AG08396 (cell line): ENCODE data around the gene DUS3L.
"Not testable (repeated sequence)": the region's sequence is repeated elsewhere in the genome, so short reads cannot be mapped to it uniquely, and the experiment has no call there.

Source experiments
- DNase-seq: peaks from one replicate; pipeline ENCODE4 v3.0.0; 2012; ENCODE audit warnings: low spot score, mixed read lengths

The DUS3L gene

DNA sequence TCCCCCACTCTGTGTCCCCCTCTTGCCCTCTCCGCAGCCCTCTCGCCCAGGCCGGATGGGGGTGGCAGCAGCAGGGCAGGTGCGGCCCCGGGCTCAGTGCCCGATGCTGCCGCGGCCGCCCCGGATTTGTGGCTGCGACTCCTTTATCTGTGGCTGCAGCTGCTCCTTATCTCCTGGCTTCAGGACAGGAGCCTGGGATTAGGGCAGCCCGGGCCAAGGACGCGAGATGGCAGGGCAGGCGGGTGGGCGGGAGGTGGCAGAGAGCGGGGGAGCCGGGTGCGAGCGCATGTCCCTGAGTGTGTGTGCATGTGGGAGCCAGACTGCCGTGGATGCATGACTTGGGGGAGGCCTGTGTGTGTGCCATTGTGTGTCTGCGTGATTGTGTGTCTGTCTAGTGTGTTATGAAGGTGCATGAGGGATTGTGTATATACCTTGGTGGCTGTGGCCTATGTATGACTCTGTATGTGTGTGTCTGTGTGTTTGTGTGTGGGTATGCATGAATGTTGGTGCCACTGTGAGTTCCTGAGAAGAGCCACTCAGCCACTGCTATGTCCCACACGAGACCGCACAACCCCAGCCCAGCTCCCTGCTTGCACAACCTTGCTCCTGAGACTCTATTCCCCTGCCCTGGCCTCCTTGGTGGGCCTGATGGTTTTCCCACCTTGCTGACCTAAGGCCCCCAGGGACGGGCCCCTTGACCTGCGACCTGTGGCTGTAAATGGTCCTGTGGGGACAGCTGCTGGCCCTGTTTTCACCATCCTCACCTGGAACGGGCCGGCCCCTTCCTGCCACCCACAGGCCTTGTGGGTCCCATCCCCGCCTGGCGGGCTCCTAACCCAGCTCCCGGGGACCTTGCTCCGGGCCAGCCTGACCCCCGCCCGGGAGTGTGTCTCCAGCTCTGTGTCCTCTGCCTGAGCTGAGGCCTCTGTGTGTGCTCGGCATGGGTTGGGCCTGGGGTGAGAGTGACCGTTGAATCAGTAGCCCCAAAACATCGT, 8.6 kb upstream of the DUS3L start:
- no peak for DNase-seq

DNA sequence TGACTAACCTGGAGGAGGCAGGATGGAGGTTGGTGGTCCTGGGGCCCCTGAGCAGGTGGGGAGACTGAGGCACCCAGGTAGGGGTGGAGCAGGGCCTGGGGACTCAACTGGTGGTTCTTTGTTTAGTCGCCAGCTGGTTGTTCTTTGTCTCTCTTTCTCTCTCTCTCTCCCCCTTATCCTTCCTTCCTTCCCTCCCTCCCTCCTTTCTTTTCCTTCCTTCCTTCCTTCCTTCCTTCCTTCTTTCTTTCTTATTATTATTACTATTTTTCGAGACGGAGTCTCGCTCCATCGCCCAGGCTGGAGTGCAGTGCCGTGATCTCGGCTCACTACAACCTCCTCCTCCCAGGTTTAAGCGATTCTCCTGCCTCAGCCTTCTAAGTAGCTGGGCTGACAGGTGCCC, 7.3 kb upstream of the DUS3L start:
- DNase-seq, result no peak

DNA sequence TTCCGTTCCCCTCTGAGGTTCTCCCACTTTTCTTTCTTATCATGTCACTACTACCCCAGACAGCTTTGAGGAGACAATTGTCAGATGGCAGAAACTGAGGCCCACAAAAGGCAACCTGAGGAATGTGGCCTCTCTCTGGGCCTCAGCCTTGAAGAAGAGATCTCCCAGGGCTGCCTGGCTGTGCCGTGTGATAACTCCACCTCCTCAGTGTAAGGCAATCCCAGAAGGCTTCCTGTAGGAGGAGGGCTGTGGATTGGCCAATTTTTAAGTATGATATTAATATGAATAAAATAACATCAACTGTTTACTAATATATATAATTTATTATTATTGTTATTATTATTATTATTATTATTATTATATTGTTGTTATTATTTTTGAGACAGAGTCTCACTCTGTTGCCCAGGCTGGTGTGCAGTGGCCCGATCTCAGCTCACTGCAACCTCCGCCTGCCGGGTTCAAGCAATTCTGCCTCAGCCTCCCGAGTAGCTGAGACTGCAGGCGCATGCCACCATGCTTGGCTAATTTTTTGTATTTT, 4.5 kb upstream of the DUS3L start:
- no peak for DNase-seq

DNA sequence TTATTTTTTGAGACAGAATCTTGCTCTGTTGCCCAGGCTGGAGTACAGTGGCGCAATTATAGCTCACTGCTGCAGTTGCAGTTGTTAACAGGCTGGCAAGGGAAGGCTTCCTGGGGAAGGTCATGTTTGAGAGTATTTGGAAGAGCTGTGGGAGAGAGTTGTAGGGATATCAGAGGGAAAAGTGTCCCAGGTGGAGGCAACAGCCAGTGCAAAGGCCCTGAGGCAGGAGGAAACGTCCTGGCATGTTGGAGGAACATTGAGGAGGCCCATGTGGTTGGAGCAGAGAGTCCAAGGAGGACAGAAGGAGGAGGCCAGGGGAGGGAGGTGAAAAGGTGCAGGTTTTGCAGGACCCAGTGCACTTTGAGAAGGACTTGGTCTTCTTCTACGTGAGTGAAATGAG, 2.2 kb upstream of the DUS3L start:
- DNase-seq, result no peak

DNA sequence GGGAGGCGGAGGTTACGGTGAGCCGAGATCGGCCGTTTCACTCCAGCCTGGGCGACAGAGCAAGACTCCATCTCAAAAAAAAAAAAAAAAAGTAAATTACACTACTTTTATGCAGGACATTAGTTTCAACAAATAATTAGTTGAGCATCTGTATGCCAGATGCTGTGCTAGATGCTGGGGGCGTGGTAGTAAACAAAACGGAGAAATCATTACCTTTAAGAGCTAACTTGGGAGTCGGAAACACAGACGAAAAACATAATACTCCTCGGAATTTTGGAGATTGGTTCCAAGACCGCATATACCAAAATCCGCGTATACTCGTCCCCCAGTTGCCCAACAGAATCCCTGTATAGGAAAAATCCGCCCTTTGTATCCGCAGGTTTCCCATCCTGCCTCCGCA, 1.3 kb upstream of the DUS3L start:
- DNase-seq, result no peak

DNA sequence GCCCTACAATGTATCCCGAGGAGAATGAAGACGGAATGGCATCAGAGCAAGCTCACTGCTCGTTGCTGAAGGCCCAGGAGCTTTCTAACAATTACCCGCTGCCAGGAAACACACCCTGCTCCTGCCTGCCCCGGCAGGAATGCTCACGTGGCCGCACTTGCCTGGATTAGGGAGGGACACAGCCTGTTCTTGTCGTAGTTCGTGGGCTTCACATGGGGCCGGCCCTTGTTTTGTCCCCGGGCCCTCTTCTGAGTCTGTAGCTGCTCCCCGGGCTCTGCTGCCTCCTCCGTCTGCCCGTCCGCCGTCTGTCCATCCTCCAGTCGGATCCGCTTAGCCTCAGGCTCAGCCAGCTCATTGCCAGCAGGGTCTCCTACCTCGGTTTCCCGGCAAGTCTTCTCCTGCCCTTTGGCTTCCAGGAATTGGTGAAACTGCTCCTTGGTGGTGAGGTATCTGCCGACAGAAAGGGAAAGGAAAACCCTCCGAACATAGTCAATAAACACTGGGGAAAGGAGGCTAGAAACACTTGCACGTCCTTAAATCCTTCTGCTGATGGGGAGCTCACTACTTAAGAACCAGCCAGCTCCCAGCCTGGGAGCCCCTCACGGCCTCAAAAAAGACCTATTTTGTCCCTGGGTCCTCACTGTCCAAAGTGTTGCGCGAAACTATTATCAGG, 941 bp downstream of the DUS3L start:
- no peak for DNase-seq

DNA sequence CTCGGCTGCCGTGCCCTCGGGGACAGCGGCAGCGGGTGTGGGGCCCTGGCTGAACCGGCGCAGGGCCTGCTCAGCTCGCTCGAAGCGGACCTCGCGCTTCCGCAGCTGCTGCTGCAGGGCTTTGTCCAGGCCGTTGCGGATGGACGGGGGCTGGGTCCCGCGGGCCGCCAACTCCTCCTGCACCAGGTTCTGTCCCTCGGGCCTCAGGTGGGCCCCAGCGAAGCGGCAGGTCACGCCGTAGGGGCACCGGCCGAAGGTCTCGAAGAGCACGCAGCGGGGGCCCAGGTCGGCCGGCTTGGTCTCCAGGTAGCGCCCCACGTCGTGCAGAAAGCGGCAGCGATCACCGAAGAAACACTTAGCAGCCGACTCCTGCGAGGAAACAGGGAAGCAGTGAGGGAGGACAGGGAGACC, 1.6 kb downstream of the DUS3L start:
- DNase-seq, result no peak

DNA sequence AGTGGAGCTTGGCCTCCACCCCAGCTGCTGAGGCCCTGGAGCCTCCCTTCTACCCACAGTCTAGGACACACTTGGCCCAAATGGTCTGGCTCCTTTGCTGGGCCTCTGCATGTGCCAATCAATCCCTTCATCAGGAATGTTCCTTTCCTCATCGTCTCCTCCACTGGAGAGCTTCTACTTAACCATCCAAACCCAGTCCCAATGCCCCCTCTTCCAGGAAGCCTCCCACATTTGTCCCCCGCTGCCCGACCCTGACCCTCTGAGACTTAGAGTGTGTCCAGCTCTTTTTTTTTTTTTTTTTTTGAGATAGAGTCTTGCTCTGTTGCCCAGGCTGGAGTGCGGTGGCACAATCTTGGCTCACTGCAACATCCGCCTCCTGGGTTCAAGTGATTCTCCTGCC, 2.5 kb downstream of the DUS3L start:
- DNase-seq, result no peak

DNA sequence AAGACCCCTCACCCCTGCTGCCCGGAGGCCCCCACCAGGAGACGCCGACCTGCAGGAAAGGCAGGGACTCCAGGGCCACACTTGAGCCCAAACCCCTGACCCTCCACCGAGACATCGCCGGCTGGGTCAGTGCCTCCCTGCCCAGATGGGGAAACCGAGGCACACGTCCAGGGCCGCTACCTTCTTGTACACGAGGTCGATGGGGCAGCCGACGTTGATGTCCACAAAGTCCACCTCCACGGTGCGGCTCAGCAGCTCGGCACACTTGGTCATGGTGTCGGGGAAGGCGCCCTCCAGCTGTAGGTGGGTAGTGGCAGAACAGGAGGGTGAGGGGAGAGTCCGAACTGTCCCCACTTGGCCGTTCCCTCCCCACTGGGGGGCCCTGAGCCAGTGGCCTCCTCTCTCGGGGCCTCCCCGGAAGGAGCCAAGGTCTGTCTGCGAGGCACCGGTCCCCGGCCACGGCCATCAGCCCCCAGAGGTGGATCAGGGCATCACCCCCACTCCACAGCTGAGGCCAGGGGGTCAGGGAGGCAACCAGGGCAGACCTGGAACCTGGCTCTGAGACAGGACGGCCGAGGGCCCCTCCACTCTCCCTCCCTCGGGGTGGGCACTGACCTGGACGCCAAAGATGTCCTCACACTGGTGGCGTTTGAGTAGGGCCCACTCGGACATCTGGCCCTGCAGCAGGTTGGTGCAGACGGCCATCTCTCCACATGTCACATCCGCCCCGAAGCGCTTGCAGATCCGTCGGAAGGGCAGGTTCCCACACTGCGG, 3.4 kb downstream of the DUS3L start:
- no peak for DNase-seq

DNA sequence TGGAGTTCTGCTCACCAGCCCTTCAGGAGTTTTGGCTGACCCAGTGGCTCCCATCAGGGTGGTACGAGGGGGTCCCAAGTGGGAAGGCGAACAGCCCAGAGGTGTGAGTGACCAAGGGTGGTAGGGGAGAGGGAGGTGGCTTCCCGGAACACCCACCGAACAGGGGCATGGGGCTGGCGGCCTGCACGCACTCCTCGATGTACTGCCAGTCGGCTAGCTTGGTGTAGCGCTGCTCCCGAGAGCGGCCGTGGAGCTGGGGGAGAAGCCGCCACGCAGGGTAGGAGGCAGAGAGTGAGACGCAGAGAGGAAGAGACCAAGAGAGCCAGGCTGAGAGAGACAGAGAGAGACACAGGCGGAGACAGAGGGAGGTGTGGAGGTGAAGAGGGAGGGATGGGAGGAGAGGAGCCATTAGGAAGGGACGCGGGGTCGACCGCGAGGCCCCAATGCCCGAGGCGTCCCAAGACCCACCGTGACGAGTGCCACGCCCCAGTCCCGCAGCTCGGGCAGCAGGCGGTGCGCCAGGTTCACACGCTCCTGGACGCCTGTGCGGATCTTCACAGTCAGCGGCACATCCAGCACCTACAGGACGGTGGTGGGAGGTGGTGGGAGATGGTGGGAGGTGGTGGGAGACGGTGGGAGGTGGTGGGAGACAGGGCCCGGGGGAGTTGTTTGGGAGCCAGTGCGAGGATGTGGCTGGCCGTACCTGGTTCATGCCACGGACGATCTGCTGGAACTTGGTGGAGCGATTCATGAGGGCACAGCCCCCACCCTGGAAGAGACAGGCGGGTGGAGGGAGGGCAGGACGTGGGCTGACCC, 4.2 kb downstream of the DUS3L start:
- DNase-seq, result no peak

DNA sequence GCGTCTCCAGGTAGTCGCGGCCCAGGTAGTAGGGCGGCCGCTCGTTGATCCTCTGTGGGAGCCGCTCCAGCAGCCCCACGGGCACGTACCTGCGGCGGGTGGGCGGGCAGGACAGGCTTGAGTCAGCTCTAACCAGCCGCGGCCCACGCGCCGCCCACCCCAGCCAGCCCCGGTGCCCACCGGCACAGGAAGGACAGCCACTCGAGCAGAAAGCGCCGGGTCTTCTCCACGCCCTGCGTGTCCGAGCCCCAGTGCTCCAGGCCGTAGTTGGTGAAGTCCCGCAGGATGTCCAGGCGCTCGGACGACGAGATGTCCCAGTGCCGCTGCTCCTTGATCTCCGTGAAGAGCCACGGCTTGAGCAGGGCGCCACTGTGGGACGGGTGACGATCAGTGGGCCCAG, 5.5 kb downstream of the DUS3L start:
- DNase-seq, result no peak

DNA sequence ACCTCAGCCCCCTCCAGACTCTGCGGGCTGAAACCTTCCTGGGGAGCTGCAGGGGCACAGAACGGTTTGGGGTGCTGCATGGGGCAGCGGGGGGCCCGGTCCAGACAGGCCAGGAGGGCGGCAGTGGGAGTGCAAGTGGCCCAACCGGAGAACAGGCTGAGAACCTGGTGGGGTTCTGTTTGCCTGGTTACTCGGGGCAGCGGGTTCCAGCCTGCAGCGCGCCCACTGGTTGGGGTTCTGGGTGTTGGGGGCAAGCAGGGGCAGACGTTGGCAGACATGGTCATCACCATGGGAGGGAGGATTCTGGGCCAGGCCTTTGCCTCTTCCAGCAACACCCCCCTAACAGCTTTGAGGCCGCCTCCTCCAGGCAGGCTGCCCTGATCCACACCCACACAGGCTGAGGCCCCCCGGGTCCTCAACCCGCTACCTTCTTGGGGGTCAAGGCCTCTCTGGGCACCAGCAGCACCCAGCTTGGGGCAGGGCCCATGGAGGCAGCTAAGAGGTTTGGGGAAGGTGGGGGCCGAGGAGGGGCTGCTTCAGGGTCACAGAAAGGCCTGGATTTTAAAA, 6.3 kb downstream of the DUS3L start, which contains the start of gene PRR22:
PRR22 (minus strand) TSS at position 166 of the 567 bp plus-strand sequence; CDS start at position 80, 86 bp downstream.
- no peak for DNase-seq

DNA sequence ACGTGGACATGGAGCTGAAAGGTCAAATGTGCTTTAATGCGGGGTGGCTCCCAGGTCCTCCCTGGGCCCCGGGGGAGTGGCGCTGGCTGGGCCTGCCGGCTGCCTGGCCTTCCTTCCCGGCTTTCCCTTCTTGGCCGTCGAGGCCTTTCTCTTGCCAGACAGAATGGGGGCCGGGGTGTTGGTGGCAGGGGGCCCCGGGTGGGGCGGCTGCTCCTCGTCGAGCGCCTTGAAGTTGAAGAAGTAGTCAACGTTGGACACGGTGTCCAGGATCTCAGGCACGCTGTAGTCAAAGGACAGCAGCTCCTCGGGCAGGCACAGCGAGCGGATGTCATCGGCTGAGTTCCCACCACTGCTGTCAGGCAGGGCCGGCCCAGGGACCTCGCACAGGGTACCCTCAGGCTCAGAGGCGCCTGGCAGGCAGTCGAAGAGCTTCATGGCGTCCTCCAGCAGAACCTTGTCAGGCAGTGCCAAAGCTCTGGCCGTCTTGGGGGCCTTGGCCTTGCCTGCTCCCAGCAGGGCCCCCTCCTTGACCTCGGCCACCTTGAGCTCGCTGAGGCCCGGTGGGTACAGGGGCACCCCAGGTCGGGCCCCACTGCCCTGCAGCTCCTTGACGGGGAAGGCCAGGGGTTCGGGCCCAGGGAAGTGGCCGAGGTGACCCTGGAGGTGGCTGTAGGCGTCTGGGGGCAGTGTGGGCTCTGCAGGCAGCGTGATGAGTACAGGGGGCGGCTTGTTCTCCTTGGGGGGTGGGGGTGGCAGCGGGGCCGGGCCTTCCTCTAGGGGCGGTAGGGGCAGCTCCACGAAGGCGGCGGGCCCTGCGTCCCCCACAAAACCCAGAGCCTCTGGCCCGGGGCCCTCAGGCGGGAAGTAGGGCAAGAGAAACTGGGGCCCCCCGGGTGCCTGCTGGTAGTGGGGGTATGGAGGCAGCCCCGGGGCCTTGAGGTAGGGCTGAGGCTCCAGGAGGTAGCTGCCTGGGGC, 7.7 kb downstream of the DUS3L start:
- no peak for DNase-seq

DNA sequence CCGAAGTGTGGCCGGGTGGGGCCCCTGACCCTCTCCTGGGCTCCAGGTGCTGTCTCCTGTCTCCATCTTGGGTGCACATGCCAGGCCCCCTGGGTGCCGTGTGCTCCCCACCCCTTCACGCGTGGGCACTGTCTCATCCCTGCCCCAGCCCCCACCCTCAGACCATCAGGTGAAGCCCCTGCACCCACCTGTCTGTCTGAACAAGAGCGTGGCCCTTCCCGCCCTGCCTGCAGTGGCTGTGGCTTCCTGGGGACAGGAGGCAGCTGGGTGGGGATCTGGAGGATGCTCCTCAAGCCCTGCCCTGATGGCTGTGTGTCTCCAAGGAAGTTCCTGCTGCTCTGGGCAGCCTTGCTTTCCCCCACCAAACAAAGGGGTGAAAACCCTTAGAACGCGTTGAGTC, 8.6 kb downstream of the DUS3L start:
- no peak for DNase-seq

DNA sequence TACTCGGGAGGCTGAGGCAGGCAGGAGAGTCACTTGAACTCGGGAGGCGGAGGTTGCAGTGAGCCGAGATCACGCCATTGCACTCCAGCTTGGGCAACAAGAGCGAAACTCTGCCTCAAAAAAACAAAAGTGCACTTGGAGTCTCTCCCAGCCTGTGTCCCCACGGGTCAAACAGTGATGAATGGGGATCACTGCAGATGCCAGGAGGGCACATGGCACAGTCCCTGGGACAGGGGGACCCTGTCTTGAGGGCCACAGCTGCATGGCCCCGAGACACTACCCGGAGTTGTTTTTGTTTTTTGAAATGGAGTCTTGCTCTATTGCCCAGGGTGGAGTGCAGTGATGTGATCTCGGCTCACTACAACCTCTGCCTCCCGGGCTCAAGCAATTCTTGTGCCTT, 10.0 kb downstream of the DUS3L start:
- DNase-seq, result not testable (repeated sequence)

DNA sequence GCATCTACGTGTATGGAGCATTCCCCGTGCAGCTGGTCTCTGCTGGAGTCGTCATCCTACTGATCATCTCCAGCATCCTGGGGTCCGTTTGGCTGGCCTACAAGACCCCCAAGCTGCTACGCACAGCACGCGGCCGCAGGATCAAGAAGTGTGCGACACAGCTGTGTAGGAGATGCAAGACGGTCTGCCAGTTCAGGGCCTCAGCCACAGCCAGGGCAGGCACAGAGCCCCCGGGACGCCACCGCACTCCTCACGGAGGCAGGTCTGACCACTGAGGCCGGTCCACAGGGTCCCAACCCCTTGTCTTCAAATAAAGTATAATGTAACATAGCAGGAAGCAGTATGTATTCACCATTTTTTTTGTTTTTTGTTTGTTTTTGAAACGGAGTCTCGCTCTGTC, 12.6 kb downstream of the DUS3L start:
- no peak for DNase-seq

DNA sequence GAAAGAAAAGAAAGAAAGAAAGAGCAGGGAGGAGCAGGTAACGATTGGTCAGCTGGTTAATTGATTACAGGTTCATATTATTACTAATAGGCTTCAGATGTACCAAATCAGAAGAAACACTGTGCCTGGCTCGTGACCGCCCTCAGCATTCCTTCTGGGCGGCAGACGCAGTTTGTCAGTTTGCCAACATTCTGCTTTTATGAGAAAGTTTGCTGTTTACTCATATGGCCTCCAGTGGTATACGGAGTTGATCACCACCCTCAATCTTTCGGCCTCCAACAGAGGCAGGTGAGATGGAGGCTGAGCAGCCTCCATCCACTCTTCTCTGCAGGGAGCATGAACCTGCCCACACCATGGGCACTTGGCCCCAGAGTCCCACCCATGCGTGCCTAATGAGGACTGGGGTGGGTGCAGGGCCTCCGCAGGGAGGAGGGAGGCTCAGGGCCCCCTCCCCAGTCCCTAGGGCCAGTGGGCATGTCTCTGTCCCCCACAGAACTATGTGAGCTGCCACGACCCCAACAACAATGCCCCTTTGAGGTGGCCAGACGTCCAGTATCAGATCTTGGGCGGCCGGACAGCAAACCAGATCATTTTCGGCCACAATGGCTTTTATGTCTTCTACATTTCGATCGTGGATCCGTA, 15.2 kb downstream of the DUS3L start:
- DNase-seq, result no peak

DNA sequence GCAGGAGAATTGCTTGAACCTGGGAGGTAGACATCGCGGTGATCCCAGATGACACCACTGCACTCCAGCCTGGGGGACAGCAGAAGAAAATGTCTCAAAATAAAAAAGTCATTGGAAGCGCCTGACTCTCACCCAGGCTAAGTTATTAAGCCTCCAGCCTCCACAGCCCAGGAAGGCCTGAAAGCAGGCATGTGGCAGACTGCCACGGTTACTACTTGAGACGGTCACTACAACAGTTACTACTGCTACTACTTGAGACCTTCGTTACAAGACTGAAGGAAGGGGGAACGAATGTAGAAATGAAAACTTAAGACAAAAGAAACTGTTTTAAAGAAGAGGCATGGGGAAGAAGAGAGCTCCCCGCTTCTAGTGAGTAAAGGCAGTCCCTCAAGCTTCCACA, 16.0 kb downstream of the DUS3L start:
- no peak for DNase-seq

DNA sequence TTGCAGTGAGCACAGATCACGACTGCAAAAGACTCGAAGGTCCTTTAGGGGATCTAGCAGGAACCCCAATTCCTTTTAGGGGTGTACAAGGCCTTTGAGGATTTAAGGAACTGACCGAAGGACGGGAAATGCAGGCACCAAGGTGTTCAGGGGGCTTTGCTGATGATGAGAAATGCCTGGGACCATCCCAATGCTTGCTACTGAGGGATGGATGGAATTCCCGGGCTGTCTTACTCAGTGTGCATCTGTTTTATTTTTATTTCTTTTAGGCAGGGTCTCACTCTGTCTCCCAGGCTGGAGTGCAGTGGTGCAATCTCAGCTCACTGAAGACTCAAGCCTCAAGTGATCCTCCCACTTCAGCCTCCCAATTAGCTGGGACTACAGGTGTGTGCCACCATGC, 17.7 kb downstream of the DUS3L start:
- DNase-seq, result no peak
